ENCODE results near the gene LAP3.

Gene LAP3

GRCh38 chr4:17623451-17624001 is 46.5 kb downstream of the LAP3 start:
- no peak for DNase-seq

- no peak for DNase-seq
These were observed 47.8 kb downstream of the LAP3 start for GRCh38 chr4:17624821-17625220.

GRCh38 chr4:17630228-17630627 is 53.2 kb downstream of the LAP3 start:
- DNase-seq, result no peak

GRCh38 chr4:17633600-17633999 is 56.6 kb downstream of the LAP3 start:
- DNase-seq, result no peak

- DNase-seq, result no peak
These were observed 58.1 kb downstream of the LAP3 start for GRCh38 chr4:17635056-17635455.

GRCh38 chr4:17636341-17636695 is 59.3 kb downstream of the LAP3 start:
- DNase-seq, result no peak

GRCh38 chr4:17636696-17637622 is 60.0 kb downstream of the LAP3 start:
- DNase-seq, result peak; percentile 0

- no peak for DNase-seq
These were observed 62.1 kb downstream of the LAP3 start for GRCh38 chr4:17639136-17639535.

- DNase-seq, result no peak
These were observed 65.4 kb downstream of the LAP3 start for GRCh38 chr4:17642398-17642783.

- no peak for DNase-seq
These were observed 69.7 kb downstream of the LAP3 start for GRCh38 chr4:17646693-17647092.

GRCh38 chr4:17647176-17647806 is 70.3 kb downstream of the LAP3 start:
- no peak for DNase-seq

- no peak for DNase-seq
These were observed 70.9 kb downstream of the LAP3 start for GRCh38 chr4:17647927-17648326.

- no peak for DNase-seq
These were observed 73.4 kb downstream of the LAP3 start for GRCh38 chr4:17650406-17650805.

- no peak for DNase-seq
These were observed 77.7 kb downstream of the LAP3 start for GRCh38 chr4:17654701-17655100.

GRCh38 chr4:17657090-17657489 is 80.1 kb downstream of the LAP3 start:
- DNase-seq, result no peak
